ENCODE results near the gene TP53TG3C.
"Not testable (repeated sequence)": the region's sequence is repeated elsewhere in the genome, so short reads cannot be mapped to it uniquely, and the experiment has no call there.

The TP53TG3C gene, protein sequence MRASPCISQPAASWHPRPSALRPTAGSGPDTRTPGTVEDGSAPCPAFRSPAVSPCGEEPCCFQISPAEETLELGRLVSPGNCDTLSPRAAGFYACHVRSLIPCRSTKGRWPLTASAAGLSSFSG

DNA sequence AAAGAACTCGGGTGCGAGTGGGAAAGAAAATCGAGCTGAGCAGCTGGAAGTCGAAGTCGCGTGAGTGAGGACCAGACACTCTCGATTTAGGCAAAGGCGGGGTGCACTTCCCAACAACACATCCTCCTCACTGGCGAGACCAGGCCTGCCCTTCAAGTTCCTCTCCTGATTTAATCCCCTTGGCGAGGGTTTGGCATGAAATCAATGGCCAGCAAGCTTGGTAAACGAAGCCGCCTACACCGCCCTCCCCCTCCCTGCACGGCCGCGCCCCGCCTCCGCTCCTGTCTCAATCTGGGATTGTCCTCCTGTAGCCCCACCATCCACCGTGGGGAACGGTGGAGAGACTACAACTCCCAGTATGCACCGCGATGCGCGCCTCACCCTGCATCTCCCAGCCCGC lies at the start of gene TP53TG3C:
TP53TG3C (plus strand) TSS at position 301 of the 400 bp plus-strand sequence; CDS start at position 369, 68 bp downstream.
- not testable (repeated sequence) for H3K4me3 ChIP-seq (ENCODE audit: low read length)

Data from GM08714 (cell line).